NCI-H1694 (cell line): ENCODE measurements around the gene DSTN.

Experiments used
- DNase-seq: peaks from one replicate; lab custom pipeline; 2025; lab: John Stamatoyannopoulos, UW

The DSTN gene

GRCh38 chr20:17637985-17638640, 68.2 kb downstream of the DSTN start:
- no peak for DNase-seq

- DNase-seq = no peak
Measured at GRCh38 chr20:17638835-17639407, 69.0 kb downstream of the DSTN start.

GRCh38 chr20:17640146-17640874, 70.4 kb downstream of the DSTN start:
- no peak for DNase-seq

- DNase-seq = no peak
Measured at GRCh38 chr20:17640875-17641378, 71.1 kb downstream of the DSTN start.

- DNase-seq = no peak
Measured at GRCh38 chr20:17641520-17641964, 71.7 kb downstream of the DSTN start.

- no peak for DNase-seq
Measured at GRCh38 chr20:17641993-17642392, 72.1 kb downstream of the DSTN start.

GRCh38 chr20:17642404-17643269, 72.8 kb downstream of the DSTN start:
- no peak for DNase-seq

- no peak for DNase-seq
Measured at GRCh38 chr20:17643531-17644188, 73.8 kb downstream of the DSTN start.

GRCh38 chr20:17644451-17644850, 74.6 kb downstream of the DSTN start:
- no peak for DNase-seq

- no peak for DNase-seq
Measured at GRCh38 chr20:17645010-17645409, 75.1 kb downstream of the DSTN start.

- DNase-seq = no peak
Measured at GRCh38 chr20:17645546-17646208, 75.8 kb downstream of the DSTN start.

GRCh38 chr20:17646209-17646960, 76.5 kb downstream of the DSTN start:
- DNase-seq = no peak

- no peak for DNase-seq
Measured at GRCh38 chr20:17646961-17647301, 77.1 kb downstream of the DSTN start.

- no peak for DNase-seq
Measured at GRCh38 chr20:17647391-17648314, 77.8 kb downstream of the DSTN start.

- DNase-seq = no peak
Measured at GRCh38 chr20:17648315-17648646, 78.4 kb downstream of the DSTN start.

- no peak for DNase-seq
Measured at GRCh38 chr20:17648791-17649730, 79.2 kb downstream of the DSTN start.

- no peak for DNase-seq
Measured at GRCh38 chr20:17650301-17651128, 80.6 kb downstream of the DSTN start.
